ENCODE data around the gene PRKCA. TPM values are rescaled to one million over a fixed set of nuclear protein-coding genes. Genes with fewer than 3 reads are reported as not detected.

Gene PRKCA
- total RNA-seq, 3 donors from 2014 or later (not counting 1 experiment from before 2014, with no cell fraction given): 19.6 to 29.0 (median 20.4) TPM

GRCh38 chr17:66437476-66438026, 135.1 kb downstream of the PRKCA start:
- Histone ChIP-seq H3K4me3 (ENCODE audit: low read length) (no peak overlapping the region), H3K27me3 (ENCODE audit: control insufficient read depth, insufficient read depth, low read length) (no peaks in the 10 kb centered on the region), H3K4me1 (ENCODE audit: control insufficient read depth, insufficient read depth, low read length) (peaks cover 15% of the 10 kb centered on the region), H3K27ac (ENCODE audit: low read length) (no peak overlapping the region), H3K9me3 (ENCODE audit: control insufficient read depth, insufficient read depth, low read length) (no peaks in the 10 kb centered on the region), H3K36me3 (ENCODE audit: control insufficient read depth, insufficient read depth, low read length) (no peaks in the 10 kb centered on the region)
- no peak for TF ChIP-seq CTCF (IDR thresholded peaks at IDR 0.05)
- Mint-ChIP-seq H3K36me3 (no peaks in the 10 kb centered on the region), H3K4me1 (peaks cover 0 to 29% of the 10 kb centered on the region in 2 donors), H3K9me3 (no peaks in the 10 kb centered on the region), H3K4me3 (no peak overlapping the region), H3K27me3 (ENCODE audit: low read depth in 2 of 2) (no peaks in the 10 kb centered on the region), H3K27ac (no peak overlapping the region)
- DNase-seq (no peak), ATAC-seq (no peak)
- intact Hi-C loops (cut with micrococcal nuclease): no loop called here
- 56% methylated on average over 2 of the region's 5 CpGs for WGBS (ENCODE audit: insufficient coverage)

DNA sequence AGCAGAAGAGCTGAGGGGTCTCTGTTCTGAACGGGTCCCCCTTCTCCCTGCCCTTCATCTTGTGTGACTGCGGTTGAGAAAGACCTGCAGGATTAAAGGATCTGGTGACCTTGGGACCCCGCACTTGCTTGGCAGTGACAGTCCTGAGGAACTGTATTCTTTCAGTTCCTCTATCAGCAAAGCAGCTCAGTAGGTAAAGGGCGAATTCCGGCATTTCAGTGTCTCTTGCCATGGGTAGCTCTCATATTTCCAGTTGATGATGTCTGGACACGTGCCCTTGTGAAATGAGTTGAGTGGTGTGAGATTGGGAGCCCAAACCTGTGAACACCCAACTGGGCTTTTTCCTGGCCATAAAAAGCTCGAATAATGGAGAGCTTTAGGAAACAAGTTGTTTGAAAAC, 135.7 kb downstream of the PRKCA start:
- Histone ChIP-seq H3K27ac (ENCODE audit: low read length) (no peak overlapping the region), H3K9me3 (ENCODE audit: control insufficient read depth, insufficient read depth, low read length) (no peaks in the 10 kb centered on the region), H3K36me3 (ENCODE audit: control insufficient read depth, insufficient read depth, low read length) (no peaks in the 10 kb centered on the region), H3K27me3 (ENCODE audit: control insufficient read depth, insufficient read depth, low read length) (no peaks in the 10 kb centered on the region), H3K4me1 (ENCODE audit: control insufficient read depth, insufficient read depth, low read length) (peaks cover 9% of the 10 kb centered on the region), H3K4me3 (ENCODE audit: low read length) (no peak overlapping the region)
- DNase-seq (no peak), ATAC-seq (no peak)
- WGBS (ENCODE audit: insufficient coverage): 77% methylated on average over 7 of the region's 7 CpGs
- intact Hi-C loops (cut with micrococcal nuclease): no loop called here
- Mint-ChIP-seq H3K4me1 (peaks cover 0 to 24% of the 10 kb centered on the region in 2 donors), H3K36me3 (no peaks in the 10 kb centered on the region), H3K27ac (no peak overlapping the region), H3K27me3 (ENCODE audit: low read depth in 2 of 2) (no peaks in the 10 kb centered on the region), H3K9me3 (no peaks in the 10 kb centered on the region), H3K4me3 (no peak overlapping the region)
- no peak for TF ChIP-seq CTCF (IDR thresholded peaks at IDR 0.05)

GRCh38 chr17:66441101-66441661, 138.8 kb downstream of the PRKCA start:
- H3K9me3 Mint-ChIP-seq: no peaks in the 10 kb centered on the region
- TF ChIP-seq CTCF (IDR thresholded peaks at IDR 0.05): no peak
- H3K4me3 Mint-ChIP-seq: no peak overlapping the region
- Histone ChIP-seq H3K27ac (ENCODE audit: low read length) (no peak overlapping the region), H3K27me3 (ENCODE audit: control insufficient read depth, insufficient read depth, low read length) (no peaks in the 10 kb centered on the region), H3K4me1 (ENCODE audit: control insufficient read depth, insufficient read depth, low read length) (peaks cover 4% of the 10 kb centered on the region), H3K4me3 (ENCODE audit: low read length) (no peak overlapping the region), H3K9me3 (ENCODE audit: control insufficient read depth, insufficient read depth, low read length) (no peaks in the 10 kb centered on the region), H3K36me3 (ENCODE audit: control insufficient read depth, insufficient read depth, low read length) (no peaks in the 10 kb centered on the region)
- H3K36me3 Mint-ChIP-seq: no peaks in the 10 kb centered on the region
- ATAC-seq (no peak), DNase-seq (peak in 1 of 2 donors; percentile 18)
- intact Hi-C loops (cut with micrococcal nuclease): no loop called here
- no peak overlapping the region for H3K27ac Mint-ChIP-seq
- H3K27me3 Mint-ChIP-seq (ENCODE audit: low read depth in 2 of 2): no peaks in the 10 kb centered on the region
- peaks cover 2 to 11% of the 10 kb centered on the region in 2 donors for H3K4me1 Mint-ChIP-seq
- WGBS (ENCODE audit: insufficient coverage): 49% methylated on average over 11 of the region's 11 CpGs

DNA sequence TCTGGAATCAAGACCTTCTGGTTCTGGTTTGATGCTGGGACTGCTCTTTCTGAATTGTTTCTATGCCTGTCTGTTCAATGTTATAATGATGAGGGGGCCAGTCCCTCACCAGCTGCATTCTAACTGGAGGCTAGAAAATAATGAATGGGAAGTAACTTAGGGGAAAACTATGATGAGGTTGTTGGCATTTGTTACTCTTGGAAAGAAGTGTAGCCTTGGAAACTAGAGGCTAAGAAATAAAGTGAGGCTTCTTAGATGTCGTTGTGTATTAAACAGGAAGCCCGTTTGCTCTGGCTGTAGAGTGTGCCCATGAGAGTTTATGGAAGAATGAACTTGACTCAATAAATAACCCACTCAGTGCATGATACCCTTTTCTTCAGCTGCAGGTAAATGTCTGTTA, 140.8 kb downstream of the PRKCA start:
- no peak overlapping the region for H3K4me3 Mint-ChIP-seq
- H3K36me3 Mint-ChIP-seq: no peaks in the 10 kb centered on the region
- 60% methylated on average over 1 of the region's 2 CpGs for WGBS (ENCODE audit: insufficient coverage)
- Histone ChIP-seq H3K4me3 (ENCODE audit: low read length) (no peak overlapping the region), H3K27me3 (ENCODE audit: control insufficient read depth, insufficient read depth, low read length) (no peaks in the 10 kb centered on the region), H3K36me3 (ENCODE audit: control insufficient read depth, insufficient read depth, low read length) (no peaks in the 10 kb centered on the region), H3K4me1 (ENCODE audit: control insufficient read depth, insufficient read depth, low read length) (peaks cover 4% of the 10 kb centered on the region), H3K27ac (ENCODE audit: low read length) (no peak overlapping the region), H3K9me3 (ENCODE audit: control insufficient read depth, insufficient read depth, low read length) (no peaks in the 10 kb centered on the region)
- H3K27me3 Mint-ChIP-seq (ENCODE audit: low read depth in 2 of 2): no peaks in the 10 kb centered on the region
- TF ChIP-seq CTCF (IDR thresholded peaks at IDR 0.05): no peak
- H3K27ac Mint-ChIP-seq: no peak overlapping the region
- DNase-seq (no peak), ATAC-seq (no peak)
- H3K4me1 Mint-ChIP-seq: peaks cover 6 to 17% of the 10 kb centered on the region in 2 donors
- intact Hi-C loops (cut with micrococcal nuclease): no loop called here
- no peaks in the 10 kb centered on the region for H3K9me3 Mint-ChIP-seq
